Vagina (tissue), 2 donors: ENCODE measurements around the gene TOR4A.

Experiments
- POLR2A ChIP-seq, 2 donors: fragments of 450-650 bp; IDR thresholded peaks; one replicate each; pipeline ENCODE4 v1.6.1; 2017; ENCODE audit warnings: antibody characterized with exemption in 2 of 2, mild to moderate bottlenecking in 2 of 2, moderate library complexity in 2 of 2
- POLR2AphosphoS5 ChIP-seq, 2 donors: sonication (generic); formaldehyde crosslinking; IDR thresholded peaks; one replicate each; pipeline ENCODE4 v1.9.0; 2017; ENCODE audit warnings: antibody characterized with exemption in 2 of 2, mild to moderate bottlenecking in 2 of 2, low read depth in 1 of 2; ENCODE audit not compliant: insufficient read depth in 1 of 2
- TF ChIP-seq, protein P1 (sequence below), 3 experiments: fragments of 450-650 bp in 2 of 3; fragments of 200-600 bp in 1 of 3; sonication (generic) in 1 of 3; IDR thresholded peaks; one replicate each; pipeline ENCODE4 v1.5.1; 2017 to 2019; ENCODE audit warnings: antibody characterized with exemption in 3 of 3, mild to moderate bottlenecking in 2 of 3, moderate library complexity in 2 of 3

DNA sequence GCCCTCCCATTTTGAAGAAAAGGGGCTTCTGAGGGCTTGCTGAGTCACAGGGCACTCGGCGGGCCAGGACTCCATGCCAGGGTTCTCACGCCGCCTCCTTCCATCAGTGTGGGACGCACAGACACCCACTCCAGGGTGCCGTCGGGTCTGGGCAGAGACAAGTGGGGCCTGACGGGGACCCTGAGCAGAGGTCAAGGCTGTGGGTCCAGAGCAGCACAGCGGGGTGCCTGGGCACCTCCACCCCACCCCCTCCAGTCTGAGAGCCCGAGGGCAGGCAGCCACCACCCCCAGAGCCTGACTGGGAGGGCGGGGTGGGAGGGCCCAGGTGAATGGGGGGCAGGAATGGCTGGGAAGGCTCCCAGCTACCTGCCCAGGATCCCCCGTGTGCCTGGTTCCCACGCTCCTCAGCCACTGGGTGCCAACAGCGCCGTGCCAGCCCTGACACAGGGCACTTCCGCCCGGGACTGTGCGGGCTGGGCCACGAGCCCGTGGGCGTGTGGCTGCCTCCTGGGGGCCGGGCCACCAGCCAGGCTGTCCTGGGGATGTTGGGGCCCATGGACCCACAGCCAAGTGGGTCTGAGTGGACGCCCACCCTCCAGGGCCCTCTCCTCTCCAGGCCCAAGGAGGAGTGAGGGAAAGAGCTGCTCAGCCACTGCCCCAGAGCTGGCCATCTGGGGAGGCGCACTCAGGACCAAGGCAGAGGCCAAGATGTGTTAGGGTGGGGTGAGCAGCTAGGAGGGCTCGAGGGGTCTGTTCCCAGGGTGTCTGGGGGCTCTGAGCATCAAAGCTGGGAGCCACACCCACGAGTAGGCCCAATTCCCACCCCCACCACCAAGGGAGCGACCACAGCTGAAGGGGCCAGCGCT, 34.7 kb downstream of the TOR4A start:
- TF ChIP-seq, protein P1, sequence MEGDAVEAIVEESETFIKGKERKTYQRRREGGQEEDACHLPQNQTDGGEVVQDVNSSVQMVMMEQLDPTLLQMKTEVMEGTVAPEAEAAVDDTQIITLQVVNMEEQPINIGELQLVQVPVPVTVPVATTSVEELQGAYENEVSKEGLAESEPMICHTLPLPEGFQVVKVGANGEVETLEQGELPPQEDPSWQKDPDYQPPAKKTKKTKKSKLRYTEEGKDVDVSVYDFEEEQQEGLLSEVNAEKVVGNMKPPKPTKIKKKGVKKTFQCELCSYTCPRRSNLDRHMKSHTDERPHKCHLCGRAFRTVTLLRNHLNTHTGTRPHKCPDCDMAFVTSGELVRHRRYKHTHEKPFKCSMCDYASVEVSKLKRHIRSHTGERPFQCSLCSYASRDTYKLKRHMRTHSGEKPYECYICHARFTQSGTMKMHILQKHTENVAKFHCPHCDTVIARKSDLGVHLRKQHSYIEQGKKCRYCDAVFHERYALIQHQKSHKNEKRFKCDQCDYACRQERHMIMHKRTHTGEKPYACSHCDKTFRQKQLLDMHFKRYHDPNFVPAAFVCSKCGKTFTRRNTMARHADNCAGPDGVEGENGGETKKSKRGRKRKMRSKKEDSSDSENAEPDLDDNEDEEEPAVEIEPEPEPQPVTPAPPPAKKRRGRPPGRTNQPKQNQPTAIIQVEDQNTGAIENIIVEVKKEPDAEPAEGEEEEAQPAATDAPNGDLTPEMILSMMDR (IDR thresholded peaks at IDR 0.05), result no peak
- TF ChIP-seq POLR2A (IDR thresholded peaks at IDR 0.05), result no peak
- TF ChIP-seq POLR2AphosphoS5 (IDR thresholded peaks at IDR 0.05; ENCODE audit: insufficient read depth in 1 of 2, low read depth in 1 of 2), result no peak
